RWPE2 (cell line): ENCODE results near the gene GPR62.

ENCODE experiments used
- ATAC-seq: fragments of 200-7000 bp; cut with Tn5 transposase; 3 replicates; pipeline ENCODE4 v1.9.1; 2021; ENCODE audit warnings: low read depth
- DNase-seq: peaks from one replicate; pipeline ENCODE4 v3.0.0-alpha.2; 2020; ENCODE audit warnings: low spot score
- H3K27ac ChIP-seq: fragments of 450-650 bp; 2 replicates; pipeline ENCODE4 v1.5.1; 2017; ENCODE audit warnings: mild to moderate bottlenecking; ENCODE audit not compliant: poor library complexity, severe bottlenecking
- H3K27me3 ChIP-seq: fragments of 250-450 bp; sonication (Bioruptor Pico); 2 replicates; pipeline ENCODE4 v1.5.1; 2021; ENCODE audit warnings: mild to moderate bottlenecking, moderate library complexity; ENCODE audit not compliant: insufficient read depth, poor library complexity, severe bottlenecking
- H3K36me3 ChIP-seq: fragments of 250-450 bp; sonication (Bioruptor Pico); 2 replicates; pipeline ENCODE4 v1.5.1; 2020; ENCODE audit warnings: low read depth, mild to moderate bottlenecking, moderate library complexity
- H3K4me1 ChIP-seq: fragments of 250-450 bp; sonication (Bioruptor Pico); 2 replicates; pipeline ENCODE4 v1.5.1; 2021; ENCODE audit warnings: mild to moderate bottlenecking, moderate library complexity; ENCODE audit not compliant: insufficient read depth, poor library complexity, severe bottlenecking
- H3K4me3 ChIP-seq: fragments of 250-450 bp; sonication (Bioruptor Pico); 2 replicates; pipeline ENCODE4 v1.5.1; 2021; ENCODE audit warnings: mild to moderate bottlenecking, moderate library complexity; ENCODE audit not compliant: severe bottlenecking
- H3K9me3 ChIP-seq: fragments of 250-450 bp; sonication (Bioruptor Pico); 2 replicates; pipeline ENCODE4 v1.5.1; 2021; ENCODE audit warnings: mild to moderate bottlenecking, moderate library complexity; ENCODE audit not compliant: severe bottlenecking
- CTCF ChIP-seq: fragments of 450-650 bp; IDR thresholded peaks from one replicate; pipeline ENCODE4 v1.5.1; 2017; ENCODE audit warnings: mild to moderate bottlenecking, moderate library complexity; ENCODE audit not compliant: poor library complexity, severe bottlenecking

The GPR62 gene

DNA sequence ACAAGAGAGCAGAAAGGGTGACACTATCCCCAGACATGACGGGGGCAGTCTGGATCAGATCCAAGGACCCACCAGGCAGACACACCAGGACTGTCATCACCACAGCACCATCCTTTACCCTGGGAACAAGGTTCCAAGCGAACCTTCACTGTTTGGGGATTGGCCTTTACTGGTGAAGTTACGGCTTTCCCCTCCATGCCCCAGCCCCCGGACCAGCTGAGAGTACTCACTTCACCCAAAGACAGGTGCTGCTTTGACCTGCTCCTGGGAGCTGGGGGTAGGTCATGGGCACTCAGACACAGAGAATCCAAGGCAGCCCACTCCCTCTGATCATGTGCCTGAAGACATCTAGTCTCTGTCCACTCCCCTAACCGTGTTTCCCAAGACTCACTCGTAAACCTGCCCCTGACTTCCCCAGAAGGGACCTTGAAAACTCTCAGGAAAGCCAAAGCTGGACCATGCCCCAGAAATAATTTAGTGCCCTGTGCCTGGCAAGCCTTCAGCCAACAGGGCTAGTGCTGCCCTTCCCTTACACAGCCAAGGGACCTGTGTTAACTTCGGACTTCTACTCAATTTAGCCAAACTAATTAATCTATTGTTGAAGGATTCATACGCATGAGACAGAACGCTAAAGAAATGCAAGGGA, 16.3 kb upstream of the GPR62 start:
- DNase-seq = no peak
- no peak overlapping the region for H3K27ac ChIP-seq
- TF ChIP-seq CTCF = no peak
- no peaks in the 10 kb centered on the region for H3K27me3 ChIP-seq
- peaks cover 43% of the 10 kb centered on the region for H3K36me3 ChIP-seq
- no peak for ATAC-seq
- no peaks in the 10 kb centered on the region for H3K9me3 ChIP-seq
- H3K4me3 ChIP-seq = no peak overlapping the region
- peaks cover 9% of the 10 kb centered on the region for H3K4me1 ChIP-seq

- Histone ChIP-seq H3K9me3 (no peaks in the 10 kb centered on the region), H3K36me3 (peaks cover 27% of the 10 kb centered on the region), H3K4me3 (peak overlapping the region; percentile 58), H3K27ac (peak overlapping the region; percentile 12), H3K27me3 (no peaks in the 10 kb centered on the region), H3K4me1 (peaks cover 9% of the 10 kb centered on the region)
- TF ChIP-seq CTCF = no peak
- DNase-seq = no peak
- no peak for ATAC-seq
These were observed 14.3 kb upstream of the GPR62 start for GRCh38 chr3:51940648-51941462.

DNA sequence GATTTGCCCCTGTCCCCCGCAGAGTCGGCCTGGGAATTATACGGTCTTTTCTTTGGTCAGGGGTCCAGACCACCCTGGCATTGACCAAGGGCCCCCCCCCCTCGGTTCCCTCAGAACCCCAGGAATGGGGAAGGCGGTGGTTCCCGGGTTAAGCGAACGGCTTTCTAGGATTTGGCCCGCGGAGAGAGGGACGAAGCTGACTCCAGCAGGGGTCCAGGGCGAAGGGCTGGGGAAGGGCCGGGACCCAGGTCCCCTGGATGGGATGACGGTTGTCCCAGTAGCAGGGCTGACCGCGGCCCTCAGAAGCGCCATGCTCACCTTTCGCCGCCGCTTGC, 13.8 kb upstream of the GPR62 start:
- Histone ChIP-seq H3K9me3 (no peaks in the 10 kb centered on the region), H3K36me3 (peaks cover 21% of the 10 kb centered on the region), H3K27me3 (no peaks in the 10 kb centered on the region), H3K4me3 (peak overlapping the region; percentile 58), H3K27ac (peak overlapping the region; percentile 12), H3K4me1 (peaks cover 9% of the 10 kb centered on the region)
- TF ChIP-seq CTCF = no peak
- DNase-seq = no peak
- ATAC-seq = no peak; the same call in 2 of the 3 replicates

GRCh38 chr3:51941798-51942602, 13.2 kb upstream of the GPR62 start, which contains the start of the genes PARP3 and RRP9:
PARP3 (plus strand) TSS chr3:51942363; CDS start chr3:51943356, 993 bp downstream.
RRP9 (minus strand) TSS chr3:51941904; CDS start chr3:51941867, 37 bp downstream.
- H3K27ac ChIP-seq = peak within 1 kb of the TSS; percentile 81
- peak; percentile 100 for DNase-seq
- no peaks in the 10 kb centered on the region for H3K27me3 ChIP-seq
- H3K36me3 ChIP-seq = peaks cover 15% of the 10 kb centered on the region
- H3K9me3 ChIP-seq = no peaks in the 10 kb centered on the region
- peak; percentile 91 for ATAC-seq
- H3K4me1 ChIP-seq = peaks cover 9% of the 10 kb centered on the region
- H3K4me3 ChIP-seq = peak within 1 kb of the TSS; percentile 58
- TF ChIP-seq CTCF = peak; percentile 99
